ENCODE measurements around the gene FAF2.

FAF2 gene

DNA sequence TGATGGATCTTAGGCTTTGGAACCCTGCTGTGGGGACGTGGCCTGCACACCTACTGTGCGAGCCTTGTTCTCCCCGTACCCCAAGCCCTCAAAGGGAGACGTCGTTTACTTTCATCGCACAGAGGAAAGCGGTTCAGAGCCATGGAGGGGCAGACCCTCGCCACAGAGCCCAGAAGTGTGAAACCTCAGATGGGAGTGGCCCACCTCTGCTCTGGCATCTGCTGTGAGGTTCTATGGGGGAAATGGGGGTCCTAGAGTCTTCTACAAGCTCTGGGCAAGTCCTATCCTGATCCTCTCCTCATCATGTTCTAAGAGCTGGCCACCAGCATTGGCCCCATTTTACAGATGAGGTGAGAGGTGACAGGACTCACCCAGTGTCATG lies 92.8 kb downstream of the FAF2 start:
- Histone ChIP-seq H3K9me3 (ENCODE audit: control insufficient read depth, low read depth, low read length) (no peaks in the 10 kb centered on the region), H3K36me3 (ENCODE audit: control insufficient read depth, low read depth, low read length) (no peaks in the 10 kb centered on the region), H3K4me1 (ENCODE audit: control insufficient read depth, low read depth, low read length) (peaks cover 15% of the 10 kb centered on the region), H3K9ac (ENCODE audit: low read length) (peak overlapping the region; percentile 21), H3K27ac (ENCODE audit: low read length) (no peak overlapping the region), H3K4me3 (ENCODE audit: low read length) (no peak overlapping the region), H3K27me3 (ENCODE audit: control insufficient read depth, insufficient read depth, low read length) (peaks cover 13% of the 10 kb centered on the region)

- H3K27ac ChIP-seq (ENCODE audit: low read length), result no peak overlapping the region
- no peak overlapping the region for H3K4me3 ChIP-seq (ENCODE audit: low read length)
- peaks cover 15% of the 10 kb centered on the region for H3K4me1 ChIP-seq (ENCODE audit: control insufficient read depth, low read depth, low read length)
Observed at GRCh38 chr5:176541338-176542134, 93.4 kb downstream of the FAF2 start.

DNA sequence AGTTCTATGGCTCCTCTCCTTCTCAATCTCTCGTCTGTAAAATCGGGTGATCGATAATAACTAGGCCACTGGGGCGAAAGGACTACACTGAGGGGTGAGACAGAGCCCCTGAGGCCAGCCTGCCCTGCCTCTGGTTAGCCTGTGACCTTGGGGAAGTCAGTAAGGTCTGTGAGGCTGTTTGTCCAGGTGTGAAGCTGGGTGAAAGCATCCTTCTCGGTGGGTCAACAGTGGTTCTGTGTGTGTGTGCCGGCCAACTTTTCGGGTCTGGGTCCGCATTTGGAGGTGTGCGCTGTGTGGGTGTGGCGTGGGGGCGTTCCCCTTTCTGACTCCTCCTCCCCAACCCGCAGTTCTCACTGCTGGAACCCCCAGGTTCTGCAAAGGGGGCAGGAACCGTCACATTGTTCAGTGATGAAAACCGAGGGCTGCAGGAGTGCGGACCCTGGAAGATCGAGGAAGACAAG lies 94.0 kb downstream of the FAF2 start:
- Histone ChIP-seq H3K9me3 (ENCODE audit: control insufficient read depth, low read depth, low read length) (no peaks in the 10 kb centered on the region), H3K4me1 (ENCODE audit: control insufficient read depth, low read depth, low read length) (peaks cover 15% of the 10 kb centered on the region), H3K36me3 (ENCODE audit: control insufficient read depth, low read depth, low read length) (no peaks in the 10 kb centered on the region), H3K27ac (ENCODE audit: low read length) (no peak overlapping the region), H3K27me3 (ENCODE audit: control insufficient read depth, insufficient read depth, low read length) (peaks cover 13% of the 10 kb centered on the region), H3K9ac (ENCODE audit: low read length) (peak overlapping the region; percentile 70), H3K4me3 (ENCODE audit: low read length) (peak overlapping the region; percentile 67)

More at GRCh38 chr5:176541338-176542134, 93.4 kb downstream of the FAF2 start:
- Histone ChIP-seq H3K9ac (ENCODE audit: low read length) (peak overlapping the region; percentile 21), H3K27me3 (ENCODE audit: control insufficient read depth, insufficient read depth, low read length) (peaks cover 13% of the 10 kb centered on the region), H3K36me3 (ENCODE audit: control insufficient read depth, low read depth, low read length) (no peaks in the 10 kb centered on the region), H3K9me3 (ENCODE audit: control insufficient read depth, low read depth, low read length) (no peaks in the 10 kb centered on the region)

DNA sequence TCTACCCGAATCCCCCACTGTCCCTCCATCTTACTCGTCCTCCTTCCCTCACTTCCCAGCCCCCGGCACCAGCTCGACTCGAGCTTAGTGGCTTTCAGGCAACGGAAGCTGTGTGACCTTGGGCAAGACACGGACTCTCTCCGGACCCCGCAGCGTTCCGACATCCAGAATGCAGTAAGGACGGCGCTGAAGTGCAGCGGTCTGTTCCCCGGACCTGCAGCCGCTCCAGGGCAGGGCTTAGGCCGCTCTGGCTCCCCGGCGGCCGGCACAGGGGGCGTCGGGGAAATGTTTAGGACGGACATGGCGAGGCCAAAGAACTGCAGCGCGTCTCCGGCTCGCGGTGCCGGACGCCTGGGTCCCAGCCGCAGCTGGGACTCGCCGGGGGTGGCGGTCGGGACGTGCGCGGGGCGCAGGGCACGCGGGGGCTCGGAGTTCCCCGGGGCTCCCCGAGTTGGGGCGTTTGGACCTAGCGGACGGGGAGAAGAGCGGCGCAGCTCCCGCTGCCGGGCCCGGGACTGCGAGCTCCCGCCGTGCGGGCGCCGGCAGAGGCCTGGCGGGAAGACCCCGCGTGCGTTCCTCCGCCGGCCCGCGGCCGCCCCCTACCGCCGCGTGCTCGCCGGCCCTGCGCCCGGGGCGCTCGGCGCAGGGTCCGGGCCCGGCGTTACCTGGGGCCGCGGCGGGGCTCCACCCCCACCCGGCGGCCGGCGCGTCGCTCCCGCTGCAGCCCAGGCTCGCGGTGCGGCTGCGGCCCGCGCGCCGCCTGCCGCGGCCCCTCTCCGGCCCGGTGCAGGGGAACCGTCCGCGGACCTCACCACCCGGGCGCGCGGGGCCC lies 94.6 kb downstream of the FAF2 start:
- no peak overlapping the region for H3K27ac ChIP-seq (ENCODE audit: low read length)
- H3K4me1 ChIP-seq (ENCODE audit: control insufficient read depth, low read depth, low read length), result peaks cover 15% of the 10 kb centered on the region

DNA sequence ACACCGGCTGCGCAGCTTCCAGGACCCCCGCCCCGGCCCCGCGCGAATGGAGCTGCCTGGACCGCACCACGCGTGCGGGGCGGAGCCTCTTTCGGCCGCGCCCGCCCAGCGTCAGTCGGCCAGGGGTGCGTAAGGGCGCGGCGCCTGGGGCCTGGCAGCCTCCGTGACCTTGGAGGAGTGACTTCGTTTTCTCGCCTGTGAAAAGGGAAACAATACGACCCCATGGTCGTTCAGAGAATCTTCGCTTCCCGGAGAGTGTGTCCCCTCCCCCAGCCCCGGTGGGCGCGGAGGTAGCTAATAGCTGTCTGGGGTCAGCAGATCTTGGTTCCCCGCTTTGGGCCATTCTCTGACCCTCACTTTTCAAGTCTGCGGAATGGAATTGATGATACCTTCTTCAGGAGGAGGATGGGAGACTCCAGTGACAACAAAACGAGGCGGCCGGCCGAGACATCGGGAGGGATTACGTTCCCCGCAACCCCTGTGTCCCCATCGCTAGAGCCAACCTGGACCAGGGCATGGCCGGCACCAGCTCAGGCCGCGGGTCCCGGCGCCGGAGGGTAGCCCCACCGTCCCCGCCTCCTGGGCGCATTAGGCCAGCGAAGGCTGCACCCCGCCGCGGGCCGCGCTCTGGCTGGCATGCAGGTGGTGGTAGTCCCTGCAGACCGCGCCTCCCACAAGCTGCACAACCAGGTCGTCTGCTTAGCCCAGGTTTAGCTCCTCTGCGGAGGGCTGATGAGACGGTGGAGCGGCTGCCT lies 95.4 kb downstream of the FAF2 start:
- Histone ChIP-seq H3K36me3 (ENCODE audit: control insufficient read depth, low read depth, low read length) (no peaks in the 10 kb centered on the region), H3K4me1 (ENCODE audit: control insufficient read depth, low read depth, low read length) (peaks cover 15% of the 10 kb centered on the region), H3K9me3 (ENCODE audit: control insufficient read depth, low read depth, low read length) (no peaks in the 10 kb centered on the region), H3K4me3 (ENCODE audit: low read length) (peak overlapping the region; percentile 78), H3K9ac (ENCODE audit: low read length) (peak overlapping the region; percentile 59), H3K27me3 (ENCODE audit: control insufficient read depth, insufficient read depth, low read length) (peaks cover 13% of the 10 kb centered on the region), H3K27ac (ENCODE audit: low read length) (no peak overlapping the region)

More for the DNA sequence above, 94.6 kb downstream of the FAF2 start:
- H3K9me3 ChIP-seq (ENCODE audit: control insufficient read depth, low read depth, low read length), result no peaks in the 10 kb centered on the region
- H3K36me3 ChIP-seq (ENCODE audit: control insufficient read depth, low read depth, low read length), result no peaks in the 10 kb centered on the region
- peak overlapping the region; percentile 70 for H3K9ac ChIP-seq (ENCODE audit: low read length)
- H3K4me3 ChIP-seq (ENCODE audit: low read length), result peak overlapping the region; percentile 78
- peaks cover 13% of the 10 kb centered on the region for H3K27me3 ChIP-seq (ENCODE audit: control insufficient read depth, insufficient read depth, low read length)

DNA sequence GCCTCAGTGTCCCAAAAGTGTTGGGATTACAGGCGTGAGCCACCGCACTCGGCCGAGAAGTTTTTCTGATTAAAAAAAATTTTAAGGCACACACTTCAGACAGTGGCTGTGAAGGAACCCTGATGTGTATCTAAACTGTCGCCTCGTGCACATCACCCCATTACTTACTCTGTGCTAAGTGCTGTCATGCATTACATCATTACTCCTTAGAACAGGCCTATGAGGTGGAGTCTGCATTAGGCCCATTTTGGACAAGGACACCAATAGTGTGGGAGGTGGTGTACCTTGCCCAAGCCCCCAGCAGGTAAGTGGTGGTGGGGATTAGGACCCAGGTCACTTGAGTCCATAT lies 97.2 kb downstream of the FAF2 start:
- no peak overlapping the region for H3K4me3 ChIP-seq (ENCODE audit: low read length)
- H3K27ac ChIP-seq (ENCODE audit: low read length), result no peak overlapping the region
- H3K4me1 ChIP-seq (ENCODE audit: control insufficient read depth, low read depth, low read length), result peaks cover 15% of the 10 kb centered on the region
- no peaks in the 10 kb centered on the region for H3K9me3 ChIP-seq (ENCODE audit: control insufficient read depth, low read depth, low read length)
- H3K36me3 ChIP-seq (ENCODE audit: control insufficient read depth, low read depth, low read length), result no peaks in the 10 kb centered on the region
- H3K27me3 ChIP-seq (ENCODE audit: control insufficient read depth, insufficient read depth, low read length), result peaks cover 13% of the 10 kb centered on the region
- no peak overlapping the region for H3K9ac ChIP-seq (ENCODE audit: low read length)

- Histone ChIP-seq H3K9ac (ENCODE audit: low read length) (no peak overlapping the region), H3K27ac (ENCODE audit: low read length) (no peak overlapping the region), H3K4me1 (ENCODE audit: control insufficient read depth, low read depth, low read length) (peaks cover 13% of the 10 kb centered on the region)
Observed at GRCh38 chr5:176545737-176546509, 97.7 kb downstream of the FAF2 start.

GRCh38 chr5:176547802-176548201 lies 99.6 kb downstream of the FAF2 start:
- H3K4me3 ChIP-seq (ENCODE audit: low read length), result no peak overlapping the region
- H3K27me3 ChIP-seq (ENCODE audit: control insufficient read depth, insufficient read depth, low read length), result peaks cover 5% of the 10 kb centered on the region
- H3K9me3 ChIP-seq (ENCODE audit: control insufficient read depth, low read depth, low read length), result no peaks in the 10 kb centered on the region
- H3K9ac ChIP-seq (ENCODE audit: low read length), result no peak overlapping the region
- H3K36me3 ChIP-seq (ENCODE audit: control insufficient read depth, low read depth, low read length), result no peaks in the 10 kb centered on the region
- H3K4me1 ChIP-seq (ENCODE audit: control insufficient read depth, low read depth, low read length), result no peaks in the 10 kb centered on the region
- no peak overlapping the region for H3K27ac ChIP-seq (ENCODE audit: low read length)

More at GRCh38 chr5:176545737-176546509, 97.7 kb downstream of the FAF2 start:
- Histone ChIP-seq H3K4me3 (ENCODE audit: low read length) (no peak overlapping the region), H3K36me3 (ENCODE audit: control insufficient read depth, low read depth, low read length) (no peaks in the 10 kb centered on the region), H3K27me3 (ENCODE audit: control insufficient read depth, insufficient read depth, low read length) (peaks cover 13% of the 10 kb centered on the region), H3K9me3 (ENCODE audit: control insufficient read depth, low read depth, low read length) (no peaks in the 10 kb centered on the region)

GRCh38 chr5:176548967-176549444 lies 100.8 kb downstream of the FAF2 start, which contains the start of gene CDHR2:
TSS of gene CDHR2 (plus strand) at chr5:176549342. CDS start at chr5:176565353, 16,011 bp downstream.
- no peaks in the 10 kb centered on the region for H3K36me3 ChIP-seq (ENCODE audit: control insufficient read depth, low read depth, low read length)
- H3K9ac ChIP-seq (ENCODE audit: low read length), result no peak within 1 kb of the TSS
- no peak within 1 kb of the TSS for H3K4me3 ChIP-seq (ENCODE audit: low read length)
- H3K9me3 ChIP-seq (ENCODE audit: control insufficient read depth, low read depth, low read length), result no peaks in the 10 kb centered on the region
- H3K27ac ChIP-seq (ENCODE audit: low read length), result no peak within 1 kb of the TSS
- H3K27me3 ChIP-seq (ENCODE audit: control insufficient read depth, insufficient read depth, low read length), result peaks cover 5% of the 10 kb centered on the region
- H3K4me1 ChIP-seq (ENCODE audit: control insufficient read depth, low read depth, low read length), result peaks cover 3% of the 10 kb centered on the region

GRCh38 chr5:176549871-176550270 lies 101.7 kb downstream of the FAF2 start:
- H3K36me3 ChIP-seq (ENCODE audit: control insufficient read depth, low read depth, low read length), result no peaks in the 10 kb centered on the region
- no peak overlapping the region for H3K9ac ChIP-seq (ENCODE audit: low read length)
- no peaks in the 10 kb centered on the region for H3K9me3 ChIP-seq (ENCODE audit: control insufficient read depth, low read depth, low read length)
- H3K27me3 ChIP-seq (ENCODE audit: control insufficient read depth, insufficient read depth, low read length), result peaks cover 1% of the 10 kb centered on the region
- H3K4me1 ChIP-seq (ENCODE audit: control insufficient read depth, low read depth, low read length), result peaks cover 4% of the 10 kb centered on the region
- H3K27ac ChIP-seq (ENCODE audit: low read length), result no peak overlapping the region
- no peak overlapping the region for H3K4me3 ChIP-seq (ENCODE audit: low read length)

Data from iPS-18a (cell line).